ENCODE results near the gene LONP2. TPM values are rescaled to one million over a fixed set of nuclear protein-coding genes. Genes with fewer than 3 reads are reported as not detected.

LONP2 gene
- total and polyA plus RNA-seq, 2 experiments from 2014 or later: 12.4 to 25.2 TPM

GRCh38 chr16:48366165-48367093 lies 122.3 kb downstream of the LONP2 start:
- no peaks in the 10 kb centered on the region for H3K9me2 ChIP-seq (ENCODE audit: insufficient read depth)
- H3K27ac ChIP-seq (ENCODE audit: low read depth): peak overlapping the region; percentile 96
- peaks cover 9% of the 10 kb centered on the region; the same call in 2 of the 3 replicates for H3K36me3 Mint-ChIP-seq (ENCODE audit: low read depth)
- no peaks in the 10 kb centered on the region for H3K27me3 ChIP-seq (ENCODE audit: insufficient read depth)
- TF ChIP-seq STAT1 (IDR thresholded peaks at IDR 0.05; ENCODE audit: unreplicated experiment) (no peak), CREB1 (CRISPR knock-in tag; IDR thresholded peaks at IDR 0.05; ENCODE audit: low read depth) (0 out of 2 replicates have a peak, but pooled peaks have one; percentile 24)
- H3K79me2 ChIP-seq (replicated peaks; ENCODE audit: insufficient read depth): peaks cover 97% of the 10 kb centered on the region
- H3K36me3 ChIP-seq (ENCODE audit: insufficient read depth): no peaks in the 10 kb centered on the region
- H3K4me3 ChIP-seq: peak overlapping the region; percentile 62
- peaks cover 53% of the 10 kb centered on the region for H3K4me1 Mint-ChIP-seq
- peak overlapping the region; percentile 75 for H3K4me3 Mint-ChIP-seq
- peaks cover 31% of the 10 kb centered on the region for H4K20me1 ChIP-seq (replicated peaks; ENCODE audit: insufficient read depth)
- peak overlapping the region; percentile 77 for H3K4me2 ChIP-seq
- ATAC-seq (peak; percentile 46), DNase-seq (ENCODE audit: low spot score) (peak; percentile 76)
- H3F3A ChIP-seq (replicated peaks; ENCODE audit: low read depth): peaks cover 7% of the 10 kb centered on the region; the same call in 1 of the 2 replicates
- H3K4me1 ChIP-seq (ENCODE audit: insufficient read depth): peaks cover 30% of the 10 kb centered on the region
- H2AFZ ChIP-seq: no peak overlapping the region
- peak overlapping the region; percentile 96 for H3K27ac Mint-ChIP-seq
- no peaks in the 10 kb centered on the region for H3K9me3 Mint-ChIP-seq
- peaks cover 2% of the 10 kb centered on the region for H3K27me3 Mint-ChIP-seq (ENCODE audit: insufficient read depth, low read depth, poor library complexity)

- Histone ChIP-seq H3K79me2 (replicated peaks; ENCODE audit: insufficient read depth) (peaks cover 97% of the 10 kb centered on the region), H3F3A (replicated peaks; ENCODE audit: low read depth) (peaks cover 7% of the 10 kb centered on the region; the same call in 1 of the 2 replicates), H3K9me2 (ENCODE audit: insufficient read depth) (no peaks in the 10 kb centered on the region), H2AFZ (no peak overlapping the region), H4K20me1 (replicated peaks; ENCODE audit: insufficient read depth) (peaks cover 28% of the 10 kb centered on the region), H3K36me3 (ENCODE audit: insufficient read depth) (no peaks in the 10 kb centered on the region), H3K4me3 (peak overlapping the region; percentile 62; the same call in 1 of the 2 replicates), H3K27me3 (ENCODE audit: insufficient read depth) (no peaks in the 10 kb centered on the region), H3K4me2 (peak overlapping the region; percentile 77; the same call in 1 of the 2 replicates), H3K4me1 (ENCODE audit: insufficient read depth) (peaks cover 33% of the 10 kb centered on the region), H3K27ac (ENCODE audit: low read depth) (peak overlapping the region; percentile 96; the same call in 1 of the 2 replicates)
- Mint-ChIP-seq H3K36me3 (ENCODE audit: low read depth) (no peaks in the 10 kb centered on the region), H3K9me3 (no peaks in the 10 kb centered on the region), H3K27me3 (ENCODE audit: insufficient read depth, low read depth, poor library complexity) (peaks cover 2% of the 10 kb centered on the region), H3K4me3 (0 out of 3 replicates have a peak overlapping the region, but pooled peaks have one; percentile 75), H3K4me1 (peaks cover 54% of the 10 kb centered on the region), H3K27ac (no peak overlapping the region; the same call in none of the 2 replicates)
- ATAC-seq: no peak
- DNase-seq (ENCODE audit: low spot score): no peak
- no peak for TF ChIP-seq STAT1 (IDR thresholded peaks at IDR 0.05; ENCODE audit: unreplicated experiment)
- no peak for TF ChIP-seq REST (IDR thresholded peaks at IDR 0.05; ENCODE audit: unreplicated experiment)
- TF ChIP-seq JUNB (IDR thresholded peaks at IDR 0.05; ENCODE audit: unreplicated experiment): no peak
- no peak for TF ChIP-seq ZNF462 (CRISPR knock-in tag; IDR thresholded peaks at IDR 0.05)
- no peak for TF ChIP-seq POLR2AphosphoS5 (IDR thresholded peaks at IDR 0.05; ENCODE audit: low read depth)
- TF ChIP-seq EZH2 (IDR thresholded peaks at IDR 0.05; ENCODE audit: low read depth, unreplicated experiment): no peak
Measured at GRCh38 chr16:48367441-48368049, 123.4 kb downstream of the LONP2 start.

Data from GM23338 (cell line).